NB4 (cell line): Measurements from ENCODE around the gene MYCBPAP.

Experiments used
- DNase-seq: peaks from one replicate; pipeline ENCODE4 v3.0.0; 2010; ENCODE audit warnings: low read depth
- H3K4me3 ChIP-seq: one replicate; pipeline ENCODE4 v1.5.1; 2011; ENCODE audit warnings: mild to moderate bottlenecking, low read depth, low read length, moderate library complexity
- MYC ChIP-seq: IDR thresholded peaks from 2 replicates; pipeline ENCODE4 v1.6.1; 2011; ENCODE audit warnings: low read depth, low read length
- POLR2A ChIP-seq: IDR thresholded peaks from 2 replicates; pipeline ENCODE4 v1.6.1; 2011; ENCODE audit warnings: mild to moderate bottlenecking; ENCODE audit not compliant: insufficient read length; ENCODE audit errors: extremely low read depth
- TF ChIP-seq, protein P1 (sequence below): IDR thresholded peaks from 2 replicates; pipeline ENCODE4 v1.6.1; 2011; ENCODE audit warnings: low read depth, low read length
- TF ChIP-seq, protein P2 (sequence below): IDR thresholded peaks from one replicate; pipeline ENCODE4 v1.5.1; 2012; ENCODE audit warnings: low read depth, low read length

Gene MYCBPAP

DNA sequence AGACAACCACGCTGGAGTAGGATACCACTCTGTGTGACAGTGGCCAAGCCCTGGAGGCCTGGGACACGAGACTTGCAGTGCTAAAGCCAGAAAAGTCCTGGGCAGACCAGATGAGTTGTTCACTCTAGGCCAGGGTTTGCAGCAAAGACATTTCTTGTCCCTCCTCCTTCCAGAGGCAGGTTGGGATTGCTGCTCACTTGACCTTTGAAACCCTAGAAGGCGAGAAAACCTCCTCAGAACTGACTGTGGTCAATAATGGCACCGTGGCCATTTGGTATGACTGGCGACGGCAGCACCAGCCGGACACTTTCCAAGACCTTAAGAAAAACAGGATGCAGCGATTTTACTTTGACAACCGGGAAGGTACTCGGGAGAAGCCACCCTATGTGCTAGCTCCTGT, 14.5 kb downstream of the MYCBPAP start:
- DNase-seq = no peak
- H3K4me3 ChIP-seq = no peak overlapping the region
- TF ChIP-seq, protein P1, sequence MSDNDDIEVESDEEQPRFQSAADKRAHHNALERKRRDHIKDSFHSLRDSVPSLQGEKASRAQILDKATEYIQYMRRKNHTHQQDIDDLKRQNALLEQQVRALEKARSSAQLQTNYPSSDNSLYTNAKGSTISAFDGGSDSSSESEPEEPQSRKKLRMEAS = no peak
- TF ChIP-seq, protein P2, sequence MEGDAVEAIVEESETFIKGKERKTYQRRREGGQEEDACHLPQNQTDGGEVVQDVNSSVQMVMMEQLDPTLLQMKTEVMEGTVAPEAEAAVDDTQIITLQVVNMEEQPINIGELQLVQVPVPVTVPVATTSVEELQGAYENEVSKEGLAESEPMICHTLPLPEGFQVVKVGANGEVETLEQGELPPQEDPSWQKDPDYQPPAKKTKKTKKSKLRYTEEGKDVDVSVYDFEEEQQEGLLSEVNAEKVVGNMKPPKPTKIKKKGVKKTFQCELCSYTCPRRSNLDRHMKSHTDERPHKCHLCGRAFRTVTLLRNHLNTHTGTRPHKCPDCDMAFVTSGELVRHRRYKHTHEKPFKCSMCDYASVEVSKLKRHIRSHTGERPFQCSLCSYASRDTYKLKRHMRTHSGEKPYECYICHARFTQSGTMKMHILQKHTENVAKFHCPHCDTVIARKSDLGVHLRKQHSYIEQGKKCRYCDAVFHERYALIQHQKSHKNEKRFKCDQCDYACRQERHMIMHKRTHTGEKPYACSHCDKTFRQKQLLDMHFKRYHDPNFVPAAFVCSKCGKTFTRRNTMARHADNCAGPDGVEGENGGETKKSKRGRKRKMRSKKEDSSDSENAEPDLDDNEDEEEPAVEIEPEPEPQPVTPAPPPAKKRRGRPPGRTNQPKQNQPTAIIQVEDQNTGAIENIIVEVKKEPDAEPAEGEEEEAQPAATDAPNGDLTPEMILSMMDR = no peak
- TF ChIP-seq POLR2A (no peak), MYC (no peak)

DNA sequence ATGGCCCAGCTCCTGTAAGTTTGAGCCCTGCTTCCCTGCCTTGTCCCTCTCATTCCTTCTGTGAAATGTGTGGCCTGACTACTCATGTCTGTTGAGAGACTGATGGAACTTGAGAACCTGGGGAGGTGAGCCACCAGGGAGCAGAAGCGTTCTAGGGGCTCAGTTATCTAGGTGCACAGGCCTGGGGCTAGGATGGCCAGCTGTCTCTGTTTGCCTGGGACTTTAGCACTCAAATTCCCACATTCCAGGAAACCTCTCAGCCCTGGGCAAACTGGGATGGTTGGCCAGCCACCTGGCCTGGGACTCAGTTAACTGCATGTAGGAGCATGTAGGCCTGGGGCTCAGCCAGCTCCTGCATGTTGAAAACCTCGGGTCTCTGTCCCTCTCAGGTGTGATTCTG, 15.0 kb downstream of the MYCBPAP start:
- TF ChIP-seq MYC (no peak), POLR2A (no peak)
- TF ChIP-seq, protein P2 = no peak
- TF ChIP-seq, protein P1 = no peak
- H3K4me3 ChIP-seq = no peak overlapping the region
- no peak for DNase-seq

DNA sequence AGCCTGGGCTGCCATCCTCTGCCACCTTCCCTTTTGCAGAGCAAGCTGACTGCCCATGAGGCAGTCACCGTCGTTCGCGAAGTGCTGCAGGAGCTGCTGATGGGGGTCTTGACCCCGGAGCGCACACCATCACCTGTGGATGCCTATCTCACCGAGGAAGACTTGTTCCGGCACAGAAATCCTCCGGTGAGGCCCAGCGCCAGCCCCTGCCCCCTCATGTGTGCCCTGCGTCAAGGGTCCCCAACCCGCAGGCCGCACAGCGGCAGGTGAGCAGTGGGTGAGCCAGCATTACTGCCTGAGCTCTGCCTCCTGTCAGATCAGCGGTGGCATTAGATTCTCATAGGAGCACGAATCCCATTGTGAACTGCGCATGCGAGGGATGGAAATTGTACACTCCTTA, 16.6 kb downstream of the MYCBPAP start:
- no peak overlapping the region for H3K4me3 ChIP-seq
- no peak for DNase-seq
- no peak for TF ChIP-seq MYC
- TF ChIP-seq, protein P2 = no peak
- TF ChIP-seq POLR2A = no peak
- TF ChIP-seq, protein P1 = no peak

DNA sequence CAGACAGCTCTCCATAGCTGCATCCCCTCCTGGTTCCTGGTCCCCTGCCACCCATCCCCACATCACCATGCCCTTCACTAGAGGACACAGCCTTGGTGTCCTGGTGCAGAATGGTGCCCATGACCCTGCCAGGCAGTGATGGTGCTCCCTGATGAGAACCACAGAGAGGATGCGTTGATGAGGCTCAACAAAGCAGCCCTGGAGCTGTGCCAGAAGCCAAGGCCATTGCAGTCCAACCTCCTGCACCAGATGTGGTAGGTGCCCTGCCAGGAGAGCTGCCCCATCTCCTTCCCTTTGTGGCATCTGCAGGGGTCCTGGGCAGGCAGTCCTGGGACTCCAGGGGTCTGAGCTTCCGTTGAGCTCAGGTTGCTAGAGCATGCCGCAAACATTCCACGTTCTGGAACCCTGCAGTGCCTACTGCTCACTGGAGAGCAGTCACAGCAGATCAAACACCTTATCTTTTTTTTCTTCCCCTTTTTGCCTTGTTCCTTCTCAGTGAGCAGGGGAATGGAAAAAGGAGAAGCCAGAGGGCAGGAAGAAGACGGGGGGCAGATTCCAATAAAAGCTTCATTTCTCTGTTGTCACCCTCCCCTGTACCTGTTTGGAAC, 19.0 kb downstream of the MYCBPAP start:
- no peak for DNase-seq
- H3K4me3 ChIP-seq = no peak overlapping the region
- TF ChIP-seq POLR2A (no peak), MYC (no peak)
- TF ChIP-seq, protein P2 = no peak
- TF ChIP-seq, protein P1 = no peak

DNA sequence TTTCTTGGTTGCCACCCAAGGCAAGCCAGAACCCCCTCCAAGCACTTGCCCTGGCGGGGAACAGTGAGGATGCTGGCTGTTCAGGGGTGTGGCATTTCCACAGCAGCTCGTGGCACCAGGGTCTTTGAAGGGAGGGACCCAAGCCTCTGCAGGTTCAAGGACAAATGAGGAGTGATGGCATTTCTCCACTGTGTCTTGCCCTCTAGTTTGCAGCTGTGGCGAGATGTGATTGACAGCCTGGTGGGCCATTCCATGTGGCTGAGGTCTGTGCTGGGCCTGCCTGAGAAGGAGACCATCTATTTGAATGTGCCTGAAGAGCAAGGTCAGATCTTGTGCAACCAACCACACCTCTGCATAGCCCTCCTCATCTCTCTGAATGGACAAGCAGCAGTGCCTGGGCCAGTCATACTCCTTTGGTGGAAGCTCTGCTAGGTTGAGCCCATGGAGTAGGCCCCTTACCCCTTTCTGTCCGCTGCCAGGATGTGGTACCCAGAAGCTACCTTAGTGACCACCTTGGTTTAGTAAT, 19.8 kb downstream of the MYCBPAP start:
- DNase-seq = no peak
- TF ChIP-seq MYC (no peak), POLR2A (no peak)
- TF ChIP-seq, protein P1 = no peak
- TF ChIP-seq, protein P2 = no peak
- H3K4me3 ChIP-seq = no peak overlapping the region
